ENCODE measurements around the gene PAQR3.

- no peak for TF ChIP-seq CTCF (IDR thresholded peaks at IDR 0.05)
- no peak for TF ChIP-seq POLR2AphosphoS5 (IDR thresholded peaks at IDR 0.05; ENCODE audit: low read depth, low read length)
- no peak for TF ChIP-seq SIN3A (IDR thresholded peaks at IDR 0.05; ENCODE audit: borderline replicate concordance, insufficient read depth, low read depth, low read length)
- TF ChIP-seq REST (IDR thresholded peaks at IDR 0.05; ENCODE audit: insufficient read depth in 1 of 2, low read depth in 2 of 2, low read length in 1 of 2), result no peak
Observed at GRCh38 chr4:78907638-78908037, 31.6 kb downstream of the PAQR3 start.
